ENCODE data around the gene CKLF.

DNA sequence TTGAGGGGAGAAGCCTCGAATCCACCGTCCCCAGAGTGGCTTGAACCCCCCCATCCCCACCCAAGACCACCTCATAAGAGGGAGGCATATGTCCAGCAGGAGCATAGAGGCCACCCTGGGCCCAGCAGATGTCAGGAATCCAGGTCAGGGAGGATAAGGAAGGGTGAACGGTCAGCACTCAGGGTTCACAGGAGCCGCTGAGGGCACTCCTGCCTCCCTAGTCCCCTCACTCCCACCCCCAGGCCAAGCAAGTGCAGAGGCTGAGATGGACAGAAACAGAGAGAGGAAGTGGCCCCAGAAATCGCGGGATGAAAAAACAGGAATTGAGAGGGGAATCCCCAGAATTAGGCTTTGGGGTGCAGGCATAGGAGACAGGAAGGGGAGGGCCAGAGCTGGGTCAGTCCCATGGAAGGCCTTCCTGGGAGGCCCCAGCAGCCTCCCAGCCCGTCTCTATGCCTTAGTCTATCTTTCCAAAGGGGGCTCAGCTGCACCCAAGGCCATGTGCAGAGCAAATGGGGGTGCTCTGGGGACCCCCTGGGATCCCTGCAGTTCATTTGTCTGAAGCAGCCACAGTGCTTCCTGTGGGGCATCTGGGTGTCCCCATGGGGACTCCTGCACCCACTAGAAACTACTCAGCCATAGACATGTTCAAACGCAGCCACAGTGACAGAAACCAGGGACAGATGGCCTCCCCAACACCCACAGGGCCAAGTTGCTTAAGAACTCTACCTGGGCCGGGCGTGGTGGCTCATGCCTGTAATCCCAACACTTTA lies 53.8 kb downstream of the CKLF start:
- TF ChIP-seq, protein P1, sequence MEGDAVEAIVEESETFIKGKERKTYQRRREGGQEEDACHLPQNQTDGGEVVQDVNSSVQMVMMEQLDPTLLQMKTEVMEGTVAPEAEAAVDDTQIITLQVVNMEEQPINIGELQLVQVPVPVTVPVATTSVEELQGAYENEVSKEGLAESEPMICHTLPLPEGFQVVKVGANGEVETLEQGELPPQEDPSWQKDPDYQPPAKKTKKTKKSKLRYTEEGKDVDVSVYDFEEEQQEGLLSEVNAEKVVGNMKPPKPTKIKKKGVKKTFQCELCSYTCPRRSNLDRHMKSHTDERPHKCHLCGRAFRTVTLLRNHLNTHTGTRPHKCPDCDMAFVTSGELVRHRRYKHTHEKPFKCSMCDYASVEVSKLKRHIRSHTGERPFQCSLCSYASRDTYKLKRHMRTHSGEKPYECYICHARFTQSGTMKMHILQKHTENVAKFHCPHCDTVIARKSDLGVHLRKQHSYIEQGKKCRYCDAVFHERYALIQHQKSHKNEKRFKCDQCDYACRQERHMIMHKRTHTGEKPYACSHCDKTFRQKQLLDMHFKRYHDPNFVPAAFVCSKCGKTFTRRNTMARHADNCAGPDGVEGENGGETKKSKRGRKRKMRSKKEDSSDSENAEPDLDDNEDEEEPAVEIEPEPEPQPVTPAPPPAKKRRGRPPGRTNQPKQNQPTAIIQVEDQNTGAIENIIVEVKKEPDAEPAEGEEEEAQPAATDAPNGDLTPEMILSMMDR (IDR thresholded peaks at IDR 0.05; ENCODE audit: low read length), result no peak
- TF ChIP-seq EZH2 (IDR thresholded peaks at IDR 0.05; ENCODE audit: borderline replicate concordance, low read length), result no peak
